Mucosa of stomach (tissue), 1 donor: Measurements from ENCODE around the gene ZBTB11.

ENCODE experiments used
- H3K27me3 ChIP-seq: one replicate; pipeline ENCODE4 v1.7.0; 2013; ENCODE audit warnings: mild to moderate bottlenecking, low read length; ENCODE audit not compliant: control insufficient read depth, insufficient read depth
- H3K36me3 ChIP-seq: one replicate; pipeline ENCODE4 v1.7.0; 2013; ENCODE audit warnings: low read length; ENCODE audit not compliant: control insufficient read depth, insufficient read depth
- H3K4me1 ChIP-seq: one replicate; pipeline ENCODE4 v1.7.0; 2013; ENCODE audit warnings: mild to moderate bottlenecking, low read length; ENCODE audit not compliant: control insufficient read depth, insufficient read depth
- H3K4me3 ChIP-seq: one replicate; pipeline ENCODE4 v1.7.0; 2013; ENCODE audit warnings: low read length
- H3K9ac ChIP-seq: one replicate; pipeline ENCODE4 v1.7.0; 2013; ENCODE audit warnings: mild to moderate bottlenecking, low read length, moderate library complexity
- H3K9me3 ChIP-seq: one replicate; pipeline ENCODE4 v1.7.0; 2013; ENCODE audit warnings: mild to moderate bottlenecking, low read length, moderate library complexity; ENCODE audit not compliant: control insufficient read depth
- donor health status: Pancreatic carcinoma.

The ZBTB11 gene, protein sequence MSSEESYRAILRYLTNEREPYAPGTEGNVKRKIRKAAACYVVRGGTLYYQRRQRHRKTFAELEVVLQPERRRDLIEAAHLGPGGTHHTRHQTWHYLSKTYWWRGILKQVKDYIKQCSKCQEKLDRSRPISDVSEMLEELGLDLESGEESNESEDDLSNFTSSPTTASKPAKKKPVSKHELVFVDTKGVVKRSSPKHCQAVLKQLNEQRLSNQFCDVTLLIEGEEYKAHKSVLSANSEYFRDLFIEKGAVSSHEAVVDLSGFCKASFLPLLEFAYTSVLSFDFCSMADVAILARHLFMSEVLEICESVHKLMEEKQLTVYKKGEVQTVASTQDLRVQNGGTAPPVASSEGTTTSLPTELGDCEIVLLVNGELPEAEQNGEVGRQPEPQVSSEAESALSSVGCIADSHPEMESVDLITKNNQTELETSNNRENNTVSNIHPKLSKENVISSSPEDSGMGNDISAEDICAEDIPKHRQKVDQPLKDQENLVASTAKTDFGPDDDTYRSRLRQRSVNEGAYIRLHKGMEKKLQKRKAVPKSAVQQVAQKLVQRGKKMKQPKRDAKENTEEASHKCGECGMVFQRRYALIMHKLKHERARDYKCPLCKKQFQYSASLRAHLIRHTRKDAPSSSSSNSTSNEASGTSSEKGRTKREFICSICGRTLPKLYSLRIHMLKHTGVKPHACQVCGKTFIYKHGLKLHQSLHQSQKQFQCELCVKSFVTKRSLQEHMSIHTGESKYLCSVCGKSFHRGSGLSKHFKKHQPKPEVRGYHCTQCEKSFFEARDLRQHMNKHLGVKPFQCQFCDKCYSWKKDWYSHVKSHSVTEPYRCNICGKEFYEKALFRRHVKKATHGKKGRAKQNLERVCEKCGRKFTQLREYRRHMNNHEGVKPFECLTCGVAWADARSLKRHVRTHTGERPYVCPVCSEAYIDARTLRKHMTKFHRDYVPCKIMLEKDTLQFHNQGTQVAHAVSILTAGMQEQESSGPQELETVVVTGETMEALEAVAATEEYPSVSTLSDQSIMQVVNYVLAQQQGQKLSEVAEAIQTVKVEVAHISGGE

DNA sequence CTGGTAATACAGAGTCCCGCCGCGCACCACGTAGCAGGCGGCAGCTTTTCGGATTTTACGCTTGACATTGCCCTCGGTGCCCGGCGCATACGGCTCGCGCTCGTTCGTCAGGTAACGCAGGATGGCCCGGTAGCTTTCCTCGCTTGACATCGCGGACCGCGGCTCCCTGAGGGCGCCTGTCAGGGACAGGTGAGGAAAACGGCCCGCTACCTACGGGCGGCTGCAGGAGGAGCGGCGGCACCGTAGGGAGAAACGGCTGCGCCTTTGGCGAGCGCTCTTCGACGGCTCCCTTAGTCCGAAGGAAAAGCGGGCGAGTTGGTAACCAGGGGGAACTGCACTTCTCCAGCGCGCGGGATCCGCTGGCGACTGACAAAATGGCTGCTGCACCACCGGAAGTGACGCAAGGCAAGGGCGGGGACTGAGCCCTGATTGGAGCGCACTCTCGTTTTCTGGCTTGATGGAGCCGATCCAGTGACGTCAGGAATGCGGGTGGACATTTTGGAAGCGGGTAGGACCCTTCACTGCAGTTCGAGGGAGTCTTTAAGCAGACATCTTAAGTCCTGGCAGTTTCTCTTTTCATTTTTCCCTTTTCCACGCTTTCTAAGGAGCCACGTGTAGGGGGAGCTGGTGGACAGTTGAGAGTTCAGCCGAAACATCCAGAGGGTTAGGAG, at the start of gene ZBTB11:
TSS of gene ZBTB11 (minus strand) at position 368 of the 671 bp plus-strand sequence. CDS start at position 150, 218 bp downstream.
- no peaks in the 10 kb centered on the region for H3K27me3 ChIP-seq
- peak within 1 kb of the TSS; percentile 92 for H3K4me3 ChIP-seq
- peak within 1 kb of the TSS; percentile 95 for H3K9ac ChIP-seq
- H3K36me3 ChIP-seq = peaks cover 8% of the 10 kb centered on the region
- no peaks in the 10 kb centered on the region for H3K9me3 ChIP-seq
- peaks cover 21% of the 10 kb centered on the region for H3K4me1 ChIP-seq

DNA sequence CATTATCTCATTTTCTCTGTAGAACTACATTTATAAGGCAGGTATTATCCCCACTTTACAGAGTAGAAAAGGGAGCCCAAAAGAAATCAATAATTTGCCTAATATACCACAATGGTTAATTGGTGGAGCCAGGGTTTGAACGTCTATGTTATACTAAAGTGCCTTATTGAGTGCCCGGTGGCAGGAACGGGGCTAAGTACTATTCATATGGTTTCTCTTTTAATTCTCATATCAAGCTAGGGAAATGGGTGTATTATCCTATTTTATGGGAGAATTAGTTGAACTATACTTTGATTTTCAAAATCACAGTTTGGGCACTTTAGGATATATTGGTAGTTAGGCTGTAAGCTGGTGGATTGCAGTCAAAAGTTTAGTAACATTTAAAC, 49.0 kb upstream of the ZBTB11 start:
- peak overlapping the region; percentile 93 for H3K9ac ChIP-seq
- H3K4me1 ChIP-seq = no peaks in the 10 kb centered on the region
- no peaks in the 10 kb centered on the region for H3K9me3 ChIP-seq
- no peak overlapping the region for H3K4me3 ChIP-seq
- no peaks in the 10 kb centered on the region for H3K36me3 ChIP-seq
- no peaks in the 10 kb centered on the region for H3K27me3 ChIP-seq

DNA sequence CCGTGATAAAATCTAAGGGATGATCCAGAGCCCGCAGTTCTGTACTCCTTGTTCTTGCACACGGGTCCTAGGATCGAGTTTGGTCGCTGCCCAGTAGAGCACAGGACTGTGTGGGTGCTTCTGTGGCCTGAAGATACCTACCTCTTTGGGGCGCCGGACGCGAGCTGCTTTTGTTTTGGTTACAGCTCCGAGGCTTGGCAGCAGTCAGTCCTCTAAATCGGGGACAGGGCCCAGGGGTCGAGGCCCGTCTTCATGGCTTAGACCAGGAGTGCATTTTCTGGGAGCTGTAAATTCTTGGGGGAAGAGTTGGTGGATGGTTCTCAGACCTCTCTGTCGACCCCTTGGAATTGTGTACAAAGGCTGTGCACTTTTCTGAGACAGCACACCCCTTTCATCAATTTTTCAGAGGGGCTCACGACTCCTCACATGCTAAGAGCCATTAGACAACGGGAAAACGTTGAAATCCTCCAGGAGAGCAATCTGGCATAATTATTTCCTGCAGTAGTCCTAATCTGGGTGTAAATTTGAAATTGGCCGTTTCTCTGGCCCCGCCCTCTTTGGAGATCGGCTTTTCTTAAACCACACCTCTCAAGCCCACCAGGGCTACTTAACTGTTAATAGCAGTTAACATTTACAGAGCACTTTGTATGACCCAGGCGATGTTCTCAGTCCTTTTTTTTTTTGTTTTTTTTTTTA, 48.4 kb upstream of the ZBTB11 start:
- H3K4me3 ChIP-seq = peak overlapping the region; percentile 100
- no peaks in the 10 kb centered on the region for H3K36me3 ChIP-seq
- peak overlapping the region; percentile 93 for H3K9ac ChIP-seq
- no peaks in the 10 kb centered on the region for H3K4me1 ChIP-seq
- H3K9me3 ChIP-seq = no peaks in the 10 kb centered on the region
- no peaks in the 10 kb centered on the region for H3K27me3 ChIP-seq

DNA sequence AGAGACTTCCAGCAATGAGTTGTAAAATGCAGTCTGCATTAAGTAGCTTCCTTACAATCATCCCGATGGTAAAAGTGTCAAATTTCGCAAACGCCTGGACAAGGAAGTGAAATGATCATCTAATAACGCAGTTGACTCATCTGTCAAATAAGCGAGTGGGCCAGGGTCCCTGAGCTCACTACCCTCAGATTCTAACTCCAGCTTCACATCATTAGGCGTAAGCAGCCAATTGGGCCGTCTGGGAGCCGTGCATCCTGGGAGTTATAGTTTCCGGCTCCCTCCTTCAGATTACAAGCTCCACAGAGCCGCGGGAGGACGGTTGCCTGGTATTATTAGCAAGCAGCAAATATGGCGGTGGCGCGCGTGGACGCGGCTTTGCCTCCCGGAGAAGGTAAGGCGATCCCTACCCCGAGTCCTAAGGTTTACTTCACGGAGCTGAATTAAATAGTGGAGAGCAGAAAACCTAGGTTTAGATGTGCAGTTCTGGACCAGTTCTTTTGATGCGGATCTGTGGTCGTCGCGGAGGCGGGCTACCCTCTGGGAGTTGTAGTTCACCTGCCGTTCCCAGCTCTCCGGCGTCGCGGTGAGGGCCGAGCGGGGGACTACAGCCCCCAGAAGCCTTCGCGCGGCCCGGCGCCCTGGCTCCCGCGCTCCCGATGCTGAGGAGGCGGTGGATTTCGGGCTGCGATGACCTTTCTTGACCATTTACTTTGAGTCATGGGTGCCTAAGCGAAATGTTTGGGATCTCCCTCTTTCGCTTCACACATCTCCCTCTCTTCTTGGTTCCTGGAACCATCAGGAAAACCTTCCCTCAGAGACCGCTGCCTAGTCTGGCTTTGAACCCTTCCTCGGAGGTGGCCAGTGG, 47.6 kb upstream of the ZBTB11 start, which contains the start of gene CEP97:
TSS of gene CEP97 (plus strand) at position 286 of the 865 bp plus-strand sequence. CDS start at position 349, 63 bp downstream.
- peak within 1 kb of the TSS; percentile 100 for H3K4me3 ChIP-seq
- H3K27me3 ChIP-seq = no peaks in the 10 kb centered on the region
- H3K9ac ChIP-seq = peak within 1 kb of the TSS; percentile 93
- no peaks in the 10 kb centered on the region for H3K9me3 ChIP-seq
- H3K36me3 ChIP-seq = no peaks in the 10 kb centered on the region
- H3K4me1 ChIP-seq = no peaks in the 10 kb centered on the region

DNA sequence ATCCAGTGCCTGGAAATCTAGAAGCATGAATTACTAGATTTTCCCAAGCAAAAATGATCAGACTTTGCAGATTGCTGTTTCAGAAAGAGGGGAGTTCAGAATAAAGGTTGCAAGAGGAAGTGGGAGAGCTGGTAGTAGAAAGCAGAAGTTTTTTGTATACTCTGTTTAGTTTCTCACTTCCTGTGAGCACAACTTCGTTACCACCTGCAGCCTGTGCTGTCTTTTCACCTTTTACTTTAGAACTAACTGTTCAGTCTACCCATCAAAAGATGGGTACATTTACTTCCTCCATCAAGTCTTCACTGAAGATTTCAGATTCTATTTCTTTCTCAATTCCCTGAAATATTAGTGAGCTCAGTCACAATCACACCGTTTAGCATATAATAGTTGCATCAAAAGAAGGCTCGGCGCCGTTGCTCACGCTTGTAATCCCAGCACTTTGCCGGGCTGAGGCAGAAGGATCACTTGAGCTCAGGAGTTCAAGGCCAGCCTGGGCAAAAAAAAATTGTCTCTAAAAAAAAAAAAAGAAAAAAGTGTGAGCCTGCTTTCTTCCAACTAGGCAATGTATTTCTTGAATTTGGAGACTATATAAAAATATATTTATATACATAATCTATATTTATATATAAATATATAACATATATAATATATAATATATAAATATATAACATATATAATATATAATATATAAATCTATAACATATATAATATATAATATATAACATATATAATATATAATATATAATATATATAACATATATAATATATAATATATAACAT, 45.7 kb upstream of the ZBTB11 start:
- H3K36me3 ChIP-seq = no peaks in the 10 kb centered on the region
- H3K4me1 ChIP-seq = no peaks in the 10 kb centered on the region
- H3K9ac ChIP-seq = no peak overlapping the region
- no peaks in the 10 kb centered on the region for H3K9me3 ChIP-seq
- no peaks in the 10 kb centered on the region for H3K27me3 ChIP-seq
- no peak overlapping the region for H3K4me3 ChIP-seq

DNA sequence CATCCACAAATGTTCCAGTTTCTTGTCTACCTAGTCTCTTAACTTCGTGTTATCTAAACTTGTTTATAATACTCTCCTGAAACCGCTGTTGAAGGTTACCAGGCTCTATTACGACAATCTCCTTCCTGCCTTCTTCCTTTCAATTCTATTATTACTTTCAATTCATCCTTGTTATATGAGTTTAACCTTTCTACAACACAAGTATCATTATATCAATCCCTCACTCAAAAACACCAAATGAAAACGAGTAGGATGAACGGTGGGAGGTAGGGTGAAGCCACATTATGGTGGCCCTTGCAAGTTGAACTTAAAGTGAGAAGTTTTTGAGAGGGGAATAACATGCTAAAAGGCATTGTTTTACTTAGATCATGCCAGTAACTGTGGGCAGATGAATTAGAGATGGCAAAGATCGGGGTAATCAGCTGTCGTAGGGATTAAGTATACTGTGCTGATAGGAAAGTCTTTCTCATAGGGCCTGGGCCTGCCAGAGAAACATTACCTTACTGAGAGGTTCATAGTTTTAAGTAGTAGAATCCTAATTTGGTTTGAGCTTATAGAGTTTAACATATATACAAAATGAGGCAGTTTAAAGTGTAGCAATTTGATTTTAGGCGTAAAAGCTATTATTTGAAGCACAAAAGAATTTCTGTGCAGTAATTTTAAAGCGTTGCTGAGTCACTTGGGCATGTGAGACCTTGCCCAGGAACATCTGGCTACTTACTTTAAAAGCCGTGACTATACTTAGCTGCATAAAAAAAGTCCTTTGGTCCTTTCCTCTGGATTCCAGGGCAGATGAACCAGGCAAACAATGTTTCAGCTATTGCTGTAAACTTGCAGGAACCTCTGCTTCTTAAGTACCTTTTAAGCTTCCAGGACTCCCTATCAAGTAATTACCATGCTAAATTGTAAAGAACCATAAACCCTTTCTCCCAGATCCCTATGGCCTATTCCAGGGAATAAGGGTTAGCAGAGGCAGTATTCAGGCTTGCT, 44.2 kb upstream of the ZBTB11 start:
- H3K4me3 ChIP-seq = no peak overlapping the region

DNA sequence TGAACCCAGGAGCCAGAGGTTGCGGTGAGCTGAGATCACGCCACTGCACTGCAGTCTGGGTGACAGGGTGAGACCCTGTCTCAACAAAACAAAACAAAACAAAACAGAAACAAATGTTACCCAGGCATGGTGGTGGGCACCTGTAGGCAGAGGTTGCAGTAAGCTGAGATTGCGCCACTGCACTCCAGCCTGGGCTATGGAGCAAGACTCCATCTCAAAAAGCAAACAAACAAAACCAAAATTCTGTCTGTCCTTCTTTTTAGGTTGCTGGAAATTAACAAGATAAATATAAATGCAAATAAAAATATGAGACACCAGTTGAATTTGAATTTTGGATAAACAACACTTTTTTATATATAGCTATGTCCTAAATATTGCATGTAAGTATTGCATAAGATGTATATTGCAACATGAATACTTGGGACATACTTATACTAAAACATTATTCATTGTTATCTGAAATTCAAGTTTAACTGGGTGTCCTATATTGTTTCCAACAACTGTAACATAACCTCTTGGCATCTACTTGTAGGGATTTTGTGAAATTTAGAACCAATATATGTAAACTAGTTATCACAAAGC, 42.8 kb upstream of the ZBTB11 start:
- Histone ChIP-seq H3K4me1 (no peaks in the 10 kb centered on the region), H3K36me3 (no peaks in the 10 kb centered on the region), H3K27me3 (no peaks in the 10 kb centered on the region), H3K4me3 (no peak overlapping the region), H3K9me3 (no peaks in the 10 kb centered on the region), H3K9ac (no peak overlapping the region)

More for the DNA sequence above, 44.2 kb upstream of the ZBTB11 start:
- Histone ChIP-seq H3K9me3 (no peaks in the 10 kb centered on the region), H3K27me3 (no peaks in the 10 kb centered on the region), H3K4me1 (no peaks in the 10 kb centered on the region), H3K36me3 (no peaks in the 10 kb centered on the region), H3K9ac (no peak overlapping the region)

DNA sequence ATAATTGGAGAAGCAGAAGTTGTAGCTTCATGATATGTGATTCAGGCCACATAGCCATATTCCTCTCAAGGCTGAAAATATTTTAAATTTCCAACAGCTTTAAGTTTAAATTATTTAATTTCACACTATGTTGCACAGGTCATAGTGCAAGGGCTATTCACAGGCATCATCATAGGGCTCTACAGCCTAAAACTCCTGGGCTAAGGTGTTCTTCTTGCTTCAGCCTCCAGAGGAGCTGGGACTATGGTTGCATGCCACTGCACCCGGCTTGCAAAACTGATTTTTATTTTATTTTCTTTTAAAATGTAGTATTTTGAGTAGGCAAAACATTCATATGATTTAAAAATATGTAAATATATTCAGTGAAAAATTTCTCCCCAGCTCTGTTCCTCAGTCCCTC, 41.5 kb upstream of the ZBTB11 start:
- no peaks in the 10 kb centered on the region for H3K9me3 ChIP-seq
- H3K9ac ChIP-seq = no peak overlapping the region
- no peaks in the 10 kb centered on the region for H3K27me3 ChIP-seq
- no peak overlapping the region for H3K4me3 ChIP-seq
- H3K36me3 ChIP-seq = no peaks in the 10 kb centered on the region
- H3K4me1 ChIP-seq = no peaks in the 10 kb centered on the region

DNA sequence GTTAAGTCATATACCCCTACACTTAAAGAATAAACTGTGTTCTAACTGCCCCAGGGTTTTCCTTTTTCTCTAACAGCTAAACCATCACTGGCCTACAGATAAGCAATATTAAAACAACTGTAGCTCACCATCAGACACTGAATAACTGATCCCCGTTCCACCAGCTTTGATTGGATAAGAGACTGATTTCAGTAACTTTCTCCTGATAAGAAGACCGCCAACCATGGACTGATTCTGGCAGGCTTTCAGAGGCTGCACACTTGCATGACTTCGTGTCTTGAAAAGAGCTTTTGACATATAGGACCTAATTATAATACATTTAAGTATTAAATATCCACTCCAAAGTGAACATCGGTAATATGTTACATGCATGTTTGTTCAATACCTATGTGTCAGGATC, 32.2 kb upstream of the ZBTB11 start:
- Histone ChIP-seq H3K4me1 (no peaks in the 10 kb centered on the region), H3K9ac (no peak overlapping the region), H3K4me3 (no peak overlapping the region), H3K27me3 (peaks cover 3% of the 10 kb centered on the region), H3K36me3 (no peaks in the 10 kb centered on the region), H3K9me3 (no peaks in the 10 kb centered on the region)
